ENCODE results near the gene EVC2. TPM values are rescaled to one million over a fixed set of nuclear protein-coding genes. Genes with fewer than 3 reads are reported as not detected.

The EVC2 gene
- total and polyA plus RNA-seq, 10 of the 15 experiments (the other 5 are each of a cell fraction or from before 2014, with no cell fraction given): 0.34 to 10.4 (median 5.6) TPM

- TF ChIP-seq ZZZ3 (IDR thresholded peaks at IDR 0.05; ENCODE audit: control insufficient read depth, insufficient read length, low read depth): no peak
- TF ChIP-seq EZH2 (IDR thresholded peaks at IDR 0.05; ENCODE audit: borderline replicate concordance, control insufficient read depth, low read depth, low read length): no peak
- TF ChIP-seq NFYA (IDR thresholded peaks at IDR 0.05; ENCODE audit: borderline replicate concordance, low read depth, low read length): no peak
- TF ChIP-seq EED (IDR thresholded peaks at IDR 0.05; ENCODE audit: low read depth): peak; percentile 64
- 0 out of 2 replicates have a peak, but pooled peaks have one; percentile 27 for TF ChIP-seq NBN (IDR thresholded peaks at IDR 0.05)
- no peak for TF ChIP-seq ESRRA (IDR thresholded peaks at IDR 0.05; ENCODE audit: low read length)
- TF ChIP-seq JUNB (IDR thresholded peaks at IDR 0.05): peak; percentile 36; the same call in 1 of the 2 replicates
- no peak for TF ChIP-seq NFXL1 (IDR thresholded peaks at IDR 0.05; ENCODE audit: borderline replicate concordance)
- TF ChIP-seq CREB1 (IDR thresholded peaks at IDR 0.05; ENCODE audit: low read depth): peak; percentile 60; the same call in 1 of the 2 replicates
- peak; percentile 57 for TF ChIP-seq IKZF1 (conservative IDR thresholded peaks at IDR 0.05)
- peak; percentile 68 for TF ChIP-seq RUNX3 (IDR thresholded peaks at IDR 0.05; ENCODE audit: low read length)
- TF ChIP-seq, protein P1, sequence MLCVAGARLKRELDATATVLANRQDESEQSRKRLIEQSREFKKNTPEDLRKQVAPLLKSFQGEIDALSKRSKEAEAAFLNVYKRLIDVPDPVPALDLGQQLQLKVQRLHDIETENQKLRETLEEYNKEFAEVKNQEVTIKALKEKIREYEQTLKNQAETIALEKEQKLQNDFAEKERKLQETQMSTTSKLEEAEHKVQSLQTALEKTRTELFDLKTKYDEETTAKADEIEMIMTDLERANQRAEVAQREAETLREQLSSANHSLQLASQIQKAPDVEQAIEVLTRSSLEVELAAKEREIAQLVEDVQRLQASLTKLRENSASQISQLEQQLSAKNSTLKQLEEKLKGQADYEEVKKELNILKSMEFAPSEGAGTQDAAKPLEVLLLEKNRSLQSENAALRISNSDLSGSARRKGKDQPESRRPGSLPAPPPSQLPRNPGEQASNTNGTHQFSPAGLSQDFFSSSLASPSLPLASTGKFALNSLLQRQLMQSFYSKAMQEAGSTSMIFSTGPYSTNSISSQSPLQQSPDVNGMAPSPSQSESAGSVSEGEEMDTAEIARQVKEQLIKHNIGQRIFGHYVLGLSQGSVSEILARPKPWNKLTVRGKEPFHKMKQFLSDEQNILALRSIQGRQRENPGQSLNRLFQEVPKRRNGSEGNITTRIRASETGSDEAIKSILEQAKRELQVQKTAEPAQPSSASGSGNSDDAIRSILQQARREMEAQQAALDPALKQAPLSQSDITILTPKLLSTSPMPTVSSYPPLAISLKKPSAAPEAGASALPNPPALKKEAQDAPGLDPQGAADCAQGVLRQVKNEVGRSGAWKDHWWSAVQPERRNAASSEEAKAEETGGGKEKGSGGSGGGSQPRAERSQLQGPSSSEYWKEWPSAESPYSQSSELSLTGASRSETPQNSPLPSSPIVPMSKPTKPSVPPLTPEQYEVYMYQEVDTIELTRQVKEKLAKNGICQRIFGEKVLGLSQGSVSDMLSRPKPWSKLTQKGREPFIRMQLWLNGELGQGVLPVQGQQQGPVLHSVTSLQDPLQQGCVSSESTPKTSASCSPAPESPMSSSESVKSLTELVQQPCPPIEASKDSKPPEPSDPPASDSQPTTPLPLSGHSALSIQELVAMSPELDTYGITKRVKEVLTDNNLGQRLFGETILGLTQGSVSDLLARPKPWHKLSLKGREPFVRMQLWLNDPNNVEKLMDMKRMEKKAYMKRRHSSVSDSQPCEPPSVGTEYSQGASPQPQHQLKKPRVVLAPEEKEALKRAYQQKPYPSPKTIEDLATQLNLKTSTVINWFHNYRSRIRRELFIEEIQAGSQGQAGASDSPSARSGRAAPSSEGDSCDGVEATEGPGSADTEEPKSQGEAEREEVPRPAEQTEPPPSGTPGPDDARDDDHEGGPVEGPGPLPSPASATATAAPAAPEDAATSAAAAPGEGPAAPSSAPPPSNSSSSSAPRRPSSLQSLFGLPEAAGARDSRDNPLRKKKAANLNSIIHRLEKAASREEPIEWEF (IDR thresholded peaks at IDR 0.05; ENCODE audit: insufficient replicate concordance, low read depth, low read length): peak; percentile 67
- TF ChIP-seq TBL1XR1 (IDR thresholded peaks at IDR 0.05; ENCODE audit: low read depth, low read length): no peak
Observed at GRCh38 chr4:5705647-5706320, 2.6 kb downstream of the EVC2 start (continued).

Measured in GM12878 (cell line).